IMR-90 (cell line): ENCODE measurements around the gene SEC16A.

Source experiments
- CEBPB ChIP-seq: IDR thresholded peaks from 2 replicates; pipeline ENCODE4 v1.6.1; 2012; ENCODE audit warnings: low read depth, low read length, improper control_type of control experiment
- CTCF ChIP-seq: conservative IDR thresholded peaks from 2 replicates; pipeline ENCODE4 v1.5.1; 2012; ENCODE audit warnings: mild to moderate bottlenecking, low read depth, low read length, improper control_type of control experiment
- FOS ChIP-seq: fragments of 150-350 bp; IDR thresholded peaks from 2 replicates; pipeline ENCODE4 v1.6.1; 2016; ENCODE audit warnings: low read depth, low read length
- MAFK ChIP-seq: IDR thresholded peaks from 2 replicates; pipeline ENCODE4 v1.6.1; 2012; ENCODE audit warnings: low read depth, low read length, improper control_type of control experiment
- MAZ ChIP-seq: IDR thresholded peaks from 2 replicates; pipeline ENCODE4 v1.6.1; 2012; ENCODE audit warnings: low read depth, mild to moderate bottlenecking, low read length, improper control_type of control experiment, moderate library complexity, borderline replicate concordance
- MXI1 ChIP-seq: IDR thresholded peaks from 2 replicates; pipeline ENCODE4 v1.6.1; 2012; ENCODE audit warnings: low read depth, mild to moderate bottlenecking, low read length, moderate library complexity, borderline replicate concordance
- POLR2A ChIP-seq: IDR thresholded peaks from 2 replicates; pipeline ENCODE4 v1.6.1; 2012; ENCODE audit warnings: mild to moderate bottlenecking, low read depth, low read length
- RCOR1 ChIP-seq: IDR thresholded peaks from 2 replicates; pipeline ENCODE4 v1.6.1; 2012; ENCODE audit warnings: mild to moderate bottlenecking, low read length, improper control_type of control experiment; ENCODE audit not compliant: insufficient replicate concordance
- SMC3 ChIP-seq: fragments of 150-350 bp; IDR thresholded peaks from 2 replicates; pipeline ENCODE4 v1.6.1; 2016; ENCODE audit warnings: low read depth, mild to moderate bottlenecking, antibody characterized with exemption, low read length, moderate library complexity

DNA sequence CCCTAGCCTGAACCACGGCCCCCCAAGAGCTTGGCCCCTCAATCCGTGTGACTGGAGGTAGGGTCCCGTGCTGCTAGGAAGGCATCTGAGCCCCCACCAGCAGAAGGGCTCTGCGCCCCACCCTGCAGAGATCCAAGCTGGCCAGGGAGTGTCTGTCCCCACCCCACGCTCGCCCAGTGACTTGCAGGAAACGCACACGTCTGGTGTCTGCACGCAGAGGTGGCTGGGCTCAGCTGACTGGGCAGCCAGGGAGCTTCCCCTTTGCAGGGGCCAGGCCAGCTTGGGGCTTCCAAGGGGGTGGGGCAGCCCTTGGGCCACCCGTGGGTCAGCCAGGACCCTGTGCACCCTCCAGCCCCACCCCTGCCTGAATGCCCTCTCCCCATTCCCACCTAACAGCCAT, 38.7 kb upstream of the SEC16A start:
- TF ChIP-seq CTCF (no peak), CEBPB (no peak), POLR2A (no peak), RCOR1 (no peak), MXI1 (no peak), FOS (no peak), SMC3 (no peak), MAZ (no peak), MAFK (no peak)
